NAMALWA (cell line): ENCODE measurements around the gene SUV39H2.
"Not testable (repeated sequence)": the region's sequence is repeated elsewhere in the genome, so short reads cannot be mapped to it uniquely, and the experiment has no call there.

Experiments
- DNase-seq: peaks from one replicate; pipeline ENCODE4 v3.0.0-alpha.2; 2015; ENCODE audit warnings: low spot score

SUV39H2 gene

DNA sequence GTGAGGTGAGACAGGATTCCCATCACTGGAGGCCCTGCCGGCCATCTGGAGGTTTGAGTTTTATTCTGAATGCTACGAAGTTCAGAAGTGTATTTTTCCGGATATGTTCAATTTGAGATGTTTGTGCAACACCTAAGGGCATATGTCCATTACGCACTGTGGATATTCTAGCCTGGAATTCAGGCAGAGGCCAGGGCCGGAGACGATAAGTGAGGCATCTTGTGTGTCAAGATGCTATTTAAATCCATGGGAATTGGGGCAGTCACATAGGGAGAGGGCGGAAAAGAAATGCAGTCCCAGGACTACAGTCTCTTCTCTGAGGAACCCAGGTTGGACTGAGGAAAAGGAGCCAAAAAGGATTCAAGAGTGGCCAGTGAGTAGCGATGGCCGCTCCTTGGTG is 1.9 kb upstream of the SUV39H2 start:
- DNase-seq = no peak

DNA sequence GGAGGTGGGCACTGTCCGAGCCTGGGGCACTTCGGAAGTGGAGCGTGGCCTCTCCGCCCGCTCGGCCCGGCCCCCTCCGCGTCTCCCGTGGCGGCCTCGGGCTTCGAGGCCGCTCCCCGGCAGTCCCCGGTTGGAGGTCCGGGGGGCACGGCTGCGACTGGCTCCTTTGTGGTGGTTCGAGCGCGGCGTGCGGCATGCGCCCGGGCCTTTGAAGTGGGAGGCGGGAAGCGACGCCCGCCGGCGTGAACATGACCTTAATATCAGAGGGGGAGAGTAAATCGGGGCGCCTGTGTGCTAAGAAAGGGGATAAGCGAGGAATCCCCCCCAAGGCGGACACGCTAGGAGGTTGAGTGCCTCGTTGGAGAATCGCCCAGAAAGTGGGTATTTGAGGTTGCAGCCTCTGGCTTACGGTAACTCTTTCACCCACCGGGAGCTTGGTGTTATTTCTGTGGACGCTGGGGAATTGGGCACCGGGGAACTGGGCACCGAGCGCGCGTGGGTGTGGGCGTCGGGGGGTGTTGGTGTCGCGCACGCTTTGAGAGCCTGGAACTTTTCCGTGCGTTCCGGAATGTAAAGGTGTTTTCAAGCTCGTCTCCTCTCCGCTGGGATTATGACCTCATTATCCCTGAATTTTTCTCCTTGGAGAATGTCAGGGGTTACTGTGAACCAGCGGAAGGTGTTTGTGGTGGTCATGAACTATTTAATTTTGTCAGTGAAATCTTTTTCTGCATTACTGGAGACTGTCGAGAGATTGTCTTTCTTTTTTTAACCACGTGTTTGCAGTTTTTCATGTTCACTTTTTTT is 660 bp downstream of the SUV39H2 start:
- peak; percentile 59 for DNase-seq

DNA sequence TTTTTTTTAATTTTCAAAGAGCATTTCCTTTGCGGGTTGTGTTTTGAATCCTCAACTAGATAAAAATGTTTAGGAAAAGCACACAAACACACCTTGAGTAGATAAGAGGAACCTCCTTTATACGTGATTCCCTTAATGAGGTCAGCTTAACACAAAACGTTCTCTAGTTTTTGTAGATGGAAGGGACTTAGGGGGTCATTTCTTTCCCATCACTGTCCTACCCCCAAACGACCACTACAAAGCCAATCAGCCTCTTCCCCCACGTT is 1.2 kb downstream of the SUV39H2 start:
- DNase-seq = no peak

DNA sequence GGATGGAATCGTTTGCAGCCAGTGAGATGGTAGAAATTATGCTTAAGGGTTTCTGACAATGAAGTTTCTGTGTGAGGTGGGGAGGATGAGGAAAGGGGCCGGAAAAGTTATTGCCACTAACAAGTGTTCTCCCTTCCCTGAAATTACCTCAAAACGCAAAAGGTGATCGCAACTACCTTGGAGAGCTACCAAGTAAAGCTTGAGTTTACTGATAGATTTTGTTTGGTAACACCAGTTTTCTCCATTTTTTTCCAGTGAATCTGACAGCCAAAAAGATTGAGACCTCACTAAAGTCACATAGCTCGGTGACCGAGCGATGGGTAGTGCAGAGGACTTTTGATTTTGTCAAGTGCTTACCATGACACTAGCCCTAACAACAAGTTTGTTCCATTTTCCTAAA is 1.6 kb downstream of the SUV39H2 start:
- no peak for DNase-seq

DNA sequence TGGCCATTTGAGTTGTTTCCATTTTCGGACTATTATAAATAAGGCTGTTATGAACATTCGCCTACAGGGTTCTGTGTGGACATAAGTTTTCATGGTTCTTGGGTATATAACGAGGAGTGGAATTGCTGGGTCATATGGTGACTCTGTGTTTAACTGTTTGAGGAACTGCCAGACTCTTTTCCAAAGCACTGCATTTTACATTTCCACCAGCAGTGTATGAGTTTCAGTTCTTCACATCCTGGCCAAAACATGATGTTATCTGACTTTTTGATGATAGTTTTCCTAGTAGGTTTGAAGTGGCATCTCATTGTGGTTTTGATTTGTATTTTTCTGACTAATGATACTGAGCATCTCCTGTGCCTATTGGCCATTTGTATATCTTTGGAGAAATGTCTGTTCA is 5.4 kb downstream of the SUV39H2 start:
- no peak for DNase-seq

DNA sequence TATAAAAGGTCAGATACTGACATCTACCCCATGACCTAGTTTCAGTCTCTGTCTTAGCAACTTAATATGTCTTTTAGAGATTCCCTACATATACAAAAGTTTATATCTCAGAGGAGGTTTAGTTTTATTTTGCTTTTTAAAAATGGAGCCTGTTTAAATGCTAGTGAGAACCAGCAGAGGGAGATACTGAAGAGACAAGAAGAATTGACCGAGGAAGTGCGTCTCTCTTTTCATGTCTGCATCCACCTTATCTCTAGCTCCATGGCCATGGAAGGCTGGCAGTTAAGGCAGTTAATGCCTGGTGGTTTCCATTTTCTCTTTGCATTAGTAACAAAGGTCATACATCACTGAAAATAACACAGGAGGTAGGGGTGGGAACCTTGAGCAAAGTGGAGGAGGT is 10.7 kb downstream of the SUV39H2 start:
- peak; percentile 49 for DNase-seq

DNA sequence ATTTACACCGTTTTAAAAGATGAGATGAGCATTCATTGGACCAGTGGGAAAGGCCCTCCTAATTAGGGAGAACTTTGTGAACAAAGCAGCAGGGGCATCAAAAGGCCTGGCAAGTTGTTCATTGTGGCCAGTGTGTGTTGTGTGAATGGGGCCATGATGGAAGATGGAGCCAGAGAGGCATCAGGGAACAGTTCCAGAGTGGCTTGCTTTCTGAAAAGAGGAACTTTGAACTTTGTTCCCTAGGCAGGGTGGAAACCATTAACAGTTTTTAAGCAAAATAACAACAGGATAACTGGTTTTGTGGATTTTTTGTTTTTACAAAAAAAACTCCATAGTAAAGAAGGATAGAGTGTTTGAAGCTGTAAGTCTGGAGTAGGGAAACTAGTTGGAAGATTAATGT is 12.5 kb downstream of the SUV39H2 start:
- no peak for DNase-seq

DNA sequence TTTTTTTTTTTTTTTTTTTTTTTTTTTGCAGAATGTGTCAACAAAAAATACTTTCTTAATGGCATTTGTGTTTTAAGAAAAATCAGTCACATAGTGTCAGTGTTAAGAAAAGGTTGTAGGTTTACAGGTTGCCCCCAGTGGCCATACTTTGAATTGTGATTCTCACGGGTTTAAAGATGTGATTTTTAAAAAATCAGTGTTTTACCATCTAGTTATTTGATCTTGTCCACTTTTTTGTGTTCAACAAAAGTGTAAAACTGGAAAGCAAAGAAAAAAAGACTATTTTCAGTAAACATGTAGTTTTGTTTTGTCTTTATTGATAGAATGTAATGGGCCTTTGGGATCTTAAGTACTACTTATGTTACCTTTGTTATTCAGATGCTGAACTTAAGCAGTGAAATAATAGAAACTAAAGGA is 25.7 kb downstream of the SUV39H2 start:
- peak; percentile 76 for DNase-seq

DNA sequence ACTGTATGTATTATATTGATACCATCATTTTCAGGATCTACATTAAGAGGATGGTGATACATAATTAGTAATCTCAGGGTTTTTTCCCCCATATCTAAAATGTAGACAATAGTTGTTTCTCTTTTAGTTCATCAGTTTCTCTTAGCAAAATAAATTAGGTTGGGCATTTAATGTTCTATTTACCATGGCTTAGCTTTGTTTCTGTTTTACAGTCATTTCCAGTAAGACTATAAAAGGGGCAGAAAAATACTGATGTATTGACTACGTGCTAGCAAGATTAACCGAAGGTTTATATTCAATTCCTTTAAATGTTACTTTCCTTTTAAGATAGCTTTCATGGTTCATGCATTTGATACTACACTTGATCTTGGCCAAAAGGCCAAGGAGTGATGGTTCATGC is 26.2 kb downstream of the SUV39H2 start:
- no peak for DNase-seq

DNA sequence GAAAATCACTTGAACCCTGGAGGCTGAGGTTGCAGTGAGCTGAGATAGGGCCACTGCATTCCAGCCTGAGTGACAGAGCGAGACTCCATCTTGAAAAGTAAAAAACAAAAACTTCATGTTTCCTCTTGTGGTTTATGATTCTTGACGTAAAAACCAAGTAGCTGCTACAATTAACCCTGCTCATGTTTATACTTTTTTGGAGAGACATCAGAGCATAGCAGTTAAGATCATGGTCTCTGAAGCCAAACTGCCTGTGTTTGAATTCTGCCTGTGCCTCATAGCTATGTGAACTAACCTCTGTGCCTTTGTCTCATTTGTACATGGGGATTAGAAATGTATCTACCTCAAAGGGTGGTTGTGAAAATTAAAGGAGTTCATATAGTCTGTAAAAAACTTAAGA is 27.2 kb downstream of the SUV39H2 start:
- no peak for DNase-seq

DNA sequence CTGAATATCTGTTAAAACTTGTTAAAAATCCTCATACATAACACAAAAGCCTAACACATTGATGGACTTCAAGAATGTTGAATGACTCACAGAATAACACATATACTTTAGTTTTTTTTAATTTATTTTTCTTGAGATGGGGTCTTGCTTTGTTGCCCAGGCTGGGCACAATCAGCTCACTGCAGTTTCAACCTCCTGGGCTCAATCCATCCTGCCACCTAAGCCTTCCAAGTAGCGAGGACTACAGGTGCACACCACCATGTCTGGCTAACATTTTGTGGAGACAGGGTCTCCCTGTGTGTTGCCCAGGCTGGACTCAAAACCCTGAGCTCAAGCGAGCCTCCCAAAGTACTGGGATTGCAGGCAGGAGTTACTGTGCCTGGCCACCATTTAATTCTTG is 28.1 kb downstream of the SUV39H2 start:
- DNase-seq = no peak

DNA sequence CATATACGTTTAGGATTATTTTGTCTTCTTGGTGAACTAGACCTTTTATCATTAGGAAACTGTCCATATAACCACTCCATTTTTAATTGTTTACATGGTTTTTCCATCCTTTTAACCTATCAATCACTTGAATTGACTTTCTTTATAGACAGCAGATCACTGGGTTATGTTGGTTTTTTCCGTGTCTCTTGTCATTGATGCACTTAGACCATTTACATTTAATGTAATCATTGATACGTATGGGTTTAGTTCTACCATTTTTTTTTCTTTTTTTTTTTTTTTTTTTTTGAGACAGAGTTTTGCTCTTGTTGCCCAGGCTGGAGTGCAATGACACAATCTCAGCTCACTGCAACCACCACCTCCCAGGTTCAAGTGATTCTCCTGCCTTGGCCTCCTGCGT is 28.9 kb downstream of the SUV39H2 start:
- not testable (repeated sequence) for DNase-seq

DNA sequence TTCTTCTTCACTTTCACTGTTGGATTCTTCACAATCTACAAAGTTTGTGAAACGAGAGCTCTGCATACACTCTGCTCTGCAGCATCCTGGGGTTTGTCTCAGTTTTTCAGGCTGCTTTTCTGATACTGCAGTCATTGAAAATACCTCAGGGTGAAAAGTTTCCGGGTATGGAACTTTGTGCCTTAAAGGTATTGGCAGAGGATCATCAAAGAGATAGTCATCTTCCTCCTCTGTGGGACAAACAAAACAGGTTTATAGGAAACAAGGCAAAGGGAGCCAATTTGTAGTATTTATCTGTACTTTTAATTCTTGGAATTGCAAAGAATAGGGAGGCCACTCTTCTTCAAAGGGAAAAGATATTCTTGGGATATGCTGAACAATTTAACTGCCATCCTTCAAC is 30.4 kb downstream of the SUV39H2 start:
- DNase-seq = no peak

DNA sequence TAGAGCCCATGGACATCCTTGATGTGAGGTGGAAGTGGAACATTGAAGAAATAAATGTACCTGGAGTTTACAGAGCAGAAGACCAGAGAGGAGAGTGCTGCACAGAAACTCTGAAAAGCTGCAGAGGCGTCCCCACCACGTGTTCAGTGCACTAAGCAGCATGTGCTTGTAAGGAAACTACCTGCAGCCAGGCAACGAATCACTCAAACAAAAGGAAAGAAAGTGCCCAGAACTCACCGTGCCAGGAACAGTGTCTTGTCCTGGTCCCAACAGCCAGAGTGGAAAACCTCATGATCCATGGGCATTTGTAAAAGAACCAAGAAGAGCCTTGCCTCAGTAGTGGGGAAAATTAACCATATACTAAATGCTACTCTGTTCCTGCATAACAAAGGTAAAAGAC is 32.3 kb downstream of the SUV39H2 start:
- DNase-seq = no peak

DNA sequence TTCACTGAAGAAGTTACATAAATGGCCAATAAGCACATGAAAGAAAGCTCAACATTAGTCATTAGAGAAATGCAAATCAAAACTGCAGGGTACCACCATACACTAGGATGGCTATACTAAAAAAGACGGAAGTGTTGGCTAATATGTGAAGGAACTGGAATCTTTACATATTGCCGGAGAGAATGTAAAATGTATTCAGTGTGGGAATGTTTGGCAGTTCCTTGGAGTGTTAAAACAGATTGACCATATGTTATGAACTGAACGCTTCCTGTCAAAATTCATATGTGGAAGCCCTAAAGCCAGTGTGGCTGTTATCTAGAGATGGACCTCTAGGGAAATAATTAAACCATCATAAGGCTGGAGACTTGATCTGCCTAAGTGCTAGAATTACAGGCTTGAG is 33.1 kb downstream of the SUV39H2 start:
- no peak for DNase-seq

DNA sequence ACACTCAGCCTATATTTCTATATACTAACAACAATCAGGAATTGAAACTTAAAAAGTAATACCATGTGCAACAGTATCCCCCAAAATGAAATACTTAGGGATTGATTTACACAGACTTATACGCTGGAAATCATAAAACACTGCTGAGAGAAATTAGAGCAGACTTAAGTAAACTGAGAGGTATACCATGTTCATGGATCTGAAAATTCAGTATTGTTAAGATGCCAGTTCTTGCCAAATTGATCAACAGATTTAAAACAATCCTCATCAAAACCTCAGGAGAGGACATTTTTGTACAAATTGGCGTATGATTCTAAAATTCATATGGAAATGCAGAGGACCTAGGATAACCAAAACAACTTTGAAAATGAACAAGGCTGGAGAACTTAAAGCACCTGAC is 37.9 kb downstream of the SUV39H2 start:
- no peak for DNase-seq

DNA sequence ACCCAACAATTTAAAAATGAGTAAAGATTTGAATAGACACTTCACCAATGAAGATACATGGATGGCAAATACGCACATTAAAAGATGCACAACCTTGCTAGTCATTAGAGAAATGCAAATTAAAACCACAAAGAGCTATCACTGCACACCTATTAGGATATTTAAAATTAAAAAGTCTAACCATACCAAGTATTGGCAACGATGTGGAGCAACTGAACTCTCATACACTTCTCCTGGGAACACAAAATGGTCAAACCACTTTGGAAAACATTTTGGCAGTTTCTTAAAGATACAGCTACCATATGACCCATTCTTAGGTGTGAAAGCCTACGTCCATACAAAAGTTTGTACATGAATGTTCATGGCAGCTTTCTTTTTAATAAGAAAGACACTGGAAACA is 39.2 kb downstream of the SUV39H2 start:
- no peak for DNase-seq

DNA sequence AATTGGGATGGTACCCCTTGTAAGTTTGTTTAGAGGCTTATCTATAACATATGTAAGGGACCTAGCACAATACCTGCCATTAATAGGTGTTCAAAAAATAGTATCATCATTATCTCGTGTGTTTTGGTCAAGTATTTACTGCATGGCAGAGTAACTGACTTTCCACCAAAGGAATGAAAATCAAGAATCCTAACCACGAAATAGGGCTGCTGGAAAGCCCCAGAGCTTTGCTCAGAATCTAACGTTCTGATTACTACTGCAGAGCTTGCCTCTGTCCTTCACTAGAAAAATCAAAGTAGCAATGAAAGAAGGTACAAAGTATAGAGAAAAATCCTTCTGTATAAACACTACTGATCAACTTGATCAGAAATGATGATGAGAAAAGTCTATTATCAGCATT is 40.3 kb downstream of the SUV39H2 start:
- no peak for DNase-seq

DNA sequence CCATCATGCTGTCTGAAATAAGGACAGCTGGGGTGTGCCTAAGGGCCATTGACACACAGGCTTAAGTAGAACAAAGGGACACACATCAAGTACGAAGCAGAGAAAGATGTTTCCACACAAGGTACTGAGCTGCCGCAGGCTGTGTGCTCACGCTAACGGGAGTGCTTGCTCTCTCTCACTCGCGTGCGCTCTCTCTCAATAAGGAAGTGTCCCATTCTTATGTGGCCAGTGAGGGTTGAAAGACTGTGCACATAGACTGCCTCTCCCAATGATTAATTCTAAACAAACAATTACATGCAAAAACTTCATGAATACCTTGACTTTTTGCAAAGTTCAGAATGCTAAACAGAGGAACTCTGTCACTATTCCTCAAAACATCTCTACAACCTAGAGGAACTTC is 45.3 kb downstream of the SUV39H2 start:
- DNase-seq = no peak

DNA sequence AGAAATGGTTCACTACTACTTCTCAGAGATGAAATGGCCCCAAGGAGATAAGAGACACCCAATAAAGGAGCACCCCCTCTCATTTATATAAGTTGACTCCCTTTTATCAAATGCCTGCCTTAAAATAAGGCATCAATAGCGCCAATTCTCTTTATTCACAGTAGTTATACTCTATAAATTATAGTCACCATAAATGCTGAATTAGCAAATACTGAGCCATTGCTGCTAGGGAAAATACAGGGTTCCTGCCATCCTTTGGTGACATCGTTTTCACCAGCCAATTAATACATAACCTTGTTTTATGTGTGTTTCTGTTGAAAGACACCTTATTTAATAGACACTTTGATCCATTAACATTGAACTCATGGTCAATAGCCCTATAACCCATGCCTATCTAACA is 46.6 kb downstream of the SUV39H2 start:
- DNase-seq = no peak

DNA sequence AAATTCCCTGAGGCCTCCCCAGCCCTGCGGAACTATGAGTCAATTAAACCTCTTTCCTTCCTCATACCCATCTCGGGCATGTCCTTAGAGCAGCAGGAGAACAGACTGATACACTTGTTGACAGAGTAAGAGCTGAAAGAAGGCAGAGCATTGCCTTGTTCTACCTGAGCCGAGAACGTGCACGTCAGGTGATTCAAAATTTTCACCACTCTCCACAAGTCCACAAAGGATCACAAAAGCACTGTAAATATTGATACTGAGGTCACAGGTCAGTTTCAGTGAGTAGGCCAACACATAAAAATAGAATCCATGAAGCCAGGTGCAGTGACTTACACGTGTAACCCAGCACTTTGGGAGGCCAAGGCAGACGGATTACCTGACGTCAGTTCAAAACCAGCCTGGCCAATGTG is 47.4 kb downstream of the SUV39H2 start:
- no peak for DNase-seq

DNA sequence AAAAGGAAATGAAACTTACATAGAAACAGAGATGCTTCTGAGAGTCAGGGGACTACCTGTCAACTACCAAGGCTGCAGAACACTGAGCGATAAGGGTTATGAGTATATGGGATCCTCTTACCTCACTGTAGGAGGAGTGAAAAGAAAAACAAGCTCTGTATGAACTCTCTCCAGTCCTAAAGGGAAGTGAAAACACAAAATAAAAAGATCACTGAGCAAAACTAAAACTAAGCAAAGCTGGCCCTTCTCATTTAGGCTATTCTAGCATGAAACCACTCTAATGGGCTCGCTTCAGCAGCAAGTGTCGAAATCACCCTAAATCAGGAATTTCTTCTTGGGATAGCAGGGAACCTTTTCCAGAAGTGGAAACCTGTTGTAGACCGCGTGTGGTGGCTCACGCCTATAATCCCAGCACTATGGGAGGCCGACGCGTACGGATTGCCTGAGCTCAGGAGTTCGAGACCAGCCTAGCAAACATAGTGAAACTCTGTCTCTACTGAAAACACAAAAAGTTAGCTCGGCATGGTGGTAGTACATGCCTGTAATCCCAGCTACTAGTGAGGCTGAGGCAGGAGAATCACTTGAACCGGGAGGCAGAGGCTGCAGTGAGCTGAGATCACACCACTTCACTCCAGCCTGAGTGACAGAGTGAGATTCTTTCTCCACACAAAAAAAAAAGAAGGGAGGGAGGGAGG is 48.2 kb downstream of the SUV39H2 start:
- DNase-seq = no peak

DNA sequence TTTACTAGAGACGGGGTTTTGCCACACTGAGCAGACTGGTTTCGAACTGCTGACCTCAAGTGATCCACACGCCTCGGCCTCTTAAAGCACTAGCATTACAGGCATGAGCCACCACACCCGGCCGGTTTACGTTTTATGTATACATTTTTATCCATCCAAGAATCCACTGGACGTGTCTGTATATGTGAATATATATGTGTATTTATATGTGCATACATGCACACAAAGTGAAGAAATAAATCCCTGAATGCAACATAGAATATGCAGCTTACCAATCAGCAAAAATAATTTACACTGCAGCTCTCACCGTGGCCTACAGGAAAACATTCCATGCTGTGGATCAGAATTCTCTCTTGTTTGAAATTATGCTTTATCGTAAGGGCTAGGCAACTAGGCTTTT is 51.9 kb downstream of the SUV39H2 start:
- no peak for DNase-seq

DNA sequence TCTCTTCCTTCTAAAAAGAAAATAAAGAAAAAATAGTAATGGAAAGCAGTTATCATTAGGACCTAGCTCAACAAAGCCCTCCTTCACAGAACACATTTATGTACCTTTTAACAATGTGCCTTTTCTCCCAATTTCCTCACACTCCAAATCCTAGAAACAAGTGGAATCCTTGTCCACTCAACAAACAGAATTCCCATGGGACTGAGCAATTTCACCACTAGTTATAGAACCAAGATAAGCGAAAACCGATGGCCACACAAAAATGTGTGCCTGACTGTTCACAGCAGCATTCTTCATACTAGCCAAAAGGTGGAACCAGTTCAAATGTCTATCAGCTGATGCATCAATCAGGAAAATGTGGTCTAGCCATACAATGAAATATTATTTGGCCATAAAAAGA is 57.9 kb downstream of the SUV39H2 start:
- no peak for DNase-seq
